ENCODE measurements around the gene WDCP. TPM values are rescaled to one million over a fixed set of nuclear protein-coding genes. Genes with fewer than 3 reads are reported as not detected.
A peak's percentile ranks its signal among the peaks of the same experiment; 100 is the strongest.

WDCP gene
- total RNA-seq, 1 experiment from 2014 or later: 14.6 TPM

DNA sequence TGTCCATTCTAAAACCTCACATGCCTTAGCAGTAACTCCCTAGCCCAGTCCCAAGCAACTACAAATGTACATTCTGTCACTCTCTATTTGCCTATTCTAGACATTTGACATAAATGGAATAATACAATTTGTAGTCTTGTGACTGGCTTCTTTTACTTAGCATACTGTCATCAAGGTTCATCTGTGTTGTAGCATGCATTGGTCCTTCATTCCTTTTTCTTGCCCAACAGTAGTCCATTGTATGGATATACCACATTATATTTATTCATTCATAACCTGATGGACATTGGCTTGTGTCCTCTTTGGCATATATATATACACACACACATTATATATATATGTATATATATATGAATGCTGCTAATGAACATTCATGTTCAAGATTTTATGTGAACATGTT, 39.5 kb downstream of the WDCP start:
- no peak for DNase-seq (ENCODE audit: low read depth)

DNA sequence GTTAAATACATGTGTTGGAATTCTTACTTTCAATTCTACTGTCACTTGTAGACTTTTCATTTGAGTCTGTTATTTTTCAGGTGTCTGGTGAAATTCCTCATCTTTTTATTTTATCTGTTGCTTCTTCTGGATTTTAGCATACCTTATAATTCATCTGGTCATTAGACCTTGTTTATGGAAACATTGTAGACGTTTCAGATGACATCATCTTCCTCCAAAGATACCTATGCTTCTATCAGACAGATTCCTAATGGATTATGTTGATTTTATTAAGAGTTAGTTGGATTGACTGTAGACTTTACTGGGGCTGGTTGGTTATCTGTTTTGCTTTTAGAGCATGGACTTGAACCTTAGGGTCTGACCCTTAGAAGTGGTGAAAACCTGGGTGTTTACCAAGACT, 52.6 kb downstream of the WDCP start:
- DNase-seq (ENCODE audit: low read depth): no peak

- DNase-seq (ENCODE audit: low read depth): no peak
Measured at GRCh38 chr2:23993736-23994269, 53.4 kb downstream of the WDCP start.

DNA sequence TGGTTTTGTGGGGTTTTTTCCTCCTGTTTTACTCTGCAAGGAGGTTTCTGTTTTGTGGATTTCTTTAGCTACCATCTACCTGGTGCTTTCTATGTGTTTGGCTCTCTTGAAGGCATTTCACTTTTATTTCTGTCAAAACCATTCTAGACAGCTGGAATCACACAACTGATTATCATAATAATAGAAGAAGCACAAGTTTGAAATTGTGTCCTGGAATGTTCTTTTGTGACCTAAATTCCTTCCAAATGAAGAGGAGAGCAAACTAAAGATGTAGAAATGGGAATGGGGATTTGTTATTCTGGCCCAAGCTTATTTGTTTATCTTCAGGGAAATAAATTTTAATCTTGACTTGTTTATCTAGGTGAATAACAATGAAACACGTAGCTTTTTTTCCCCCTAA, 54.3 kb downstream of the WDCP start:
- no peak for DNase-seq (ENCODE audit: low read depth)

- DNase-seq (ENCODE audit: low read depth): peak; percentile 10
Measured at GRCh38 chr2:23988371-23988770, 58.8 kb downstream of the WDCP start.

Small RNA genes lying within 50 kb of the gene (small RNA-seq; reads per million reads assigned to genes)
- not detected for gene RN7SL610P
- not detected for gene RNU6-370P

Other genes with a start within 250 kb of the WDCP start
- 2.2 and 6.8 TPM in 2 replicates for gene ATAD2B, start 120.3 kb downstream of the WDCP start, total RNA-seq (2014; rRNA removed; shearing (Covaris generic))
- gene UBXN2A, start 106.9 kb downstream of the WDCP start, total RNA-seq (2014; rRNA removed; shearing (Covaris generic)): 9.9 and 11.3 TPM in 2 replicates
- 0.07 TPM in 1 of 2 replicates, not detected in the other for gene MFSD2B, start 37.3 kb downstream of the WDCP start, total RNA-seq (2014; rRNA removed; shearing (Covaris generic))
- gene FKBP1B, start 2.4 kb upstream of the WDCP start, total RNA-seq (2014; rRNA removed; shearing (Covaris generic)): 0.56 and 0.63 TPM in 2 replicates
- gene SF3B6, start 28.9 kb upstream of the WDCP start, total RNA-seq (2014; rRNA removed; shearing (Covaris generic)): 260 and 286 TPM in 2 replicates
- 57.1 and 57.2 TPM in 2 replicates for gene TP53I3, start 37.4 kb upstream of the WDCP start, total RNA-seq (2014; rRNA removed; shearing (Covaris generic))
- 0.42 TPM in 1 of 2 replicates, not detected in the other for gene PFN4, start 75.9 kb upstream of the WDCP start, total RNA-seq (2014; rRNA removed; shearing (Covaris generic))
- 0.27 and 0.47 TPM in 2 replicates for gene FAM228B, start 76.1 kb upstream of the WDCP start, total RNA-seq (2014; rRNA removed; shearing (Covaris generic))
- gene FAM228A, start 127.7 kb upstream of the WDCP start, total RNA-seq (2014; rRNA removed; shearing (Covaris generic)): not detected in 2 replicates